Measurements from ENCODE around the gene SLC19A2.

The SLC19A2 gene

GRCh38 chr1:169474302-169474995 is 11.3 kb downstream of the SLC19A2 start:
- no peak for DNase-seq

GRCh38 chr1:169473347-169473746 is 12.4 kb downstream of the SLC19A2 start:
- DNase-seq = no peak

DNA sequence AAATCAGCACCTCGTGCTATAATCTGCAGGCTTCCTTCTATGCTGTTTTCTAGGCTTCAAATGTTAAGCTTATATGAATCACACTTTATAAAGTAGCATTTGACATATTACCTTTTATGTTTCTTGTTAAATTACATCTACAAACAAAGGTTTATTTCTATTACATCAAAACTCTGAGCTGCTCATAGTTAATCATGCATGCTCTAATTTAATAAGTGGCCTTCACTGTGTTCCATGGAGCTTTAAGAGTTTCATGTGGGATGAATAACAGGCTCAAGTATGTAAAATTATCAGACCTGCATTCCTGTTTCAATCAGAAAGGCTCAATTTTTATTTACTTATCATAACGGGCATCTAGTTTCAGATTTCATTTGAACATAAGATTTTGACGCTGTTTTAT is 13.0 kb downstream of the SLC19A2 start:
- DNase-seq = no peak

DNA sequence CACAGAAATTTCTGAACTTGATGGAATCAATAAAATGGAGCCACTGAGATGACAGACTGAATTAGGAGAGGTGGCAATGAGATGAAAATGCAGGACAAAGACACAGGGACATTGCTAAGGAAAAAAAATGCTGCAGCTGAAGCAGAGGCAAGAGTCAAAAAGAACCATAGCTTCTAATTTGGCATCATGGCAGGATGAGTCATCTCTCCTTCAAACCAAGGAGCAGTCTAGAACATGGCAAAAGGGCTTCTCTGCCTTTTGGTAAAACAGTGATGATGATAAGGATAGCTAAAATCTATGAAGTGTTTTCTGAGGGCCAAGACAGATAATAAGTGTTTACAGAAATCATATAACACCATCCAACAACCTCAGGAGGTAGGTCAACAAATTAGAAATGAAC is 16.8 kb downstream of the SLC19A2 start:
- DNase-seq = no peak

DNA sequence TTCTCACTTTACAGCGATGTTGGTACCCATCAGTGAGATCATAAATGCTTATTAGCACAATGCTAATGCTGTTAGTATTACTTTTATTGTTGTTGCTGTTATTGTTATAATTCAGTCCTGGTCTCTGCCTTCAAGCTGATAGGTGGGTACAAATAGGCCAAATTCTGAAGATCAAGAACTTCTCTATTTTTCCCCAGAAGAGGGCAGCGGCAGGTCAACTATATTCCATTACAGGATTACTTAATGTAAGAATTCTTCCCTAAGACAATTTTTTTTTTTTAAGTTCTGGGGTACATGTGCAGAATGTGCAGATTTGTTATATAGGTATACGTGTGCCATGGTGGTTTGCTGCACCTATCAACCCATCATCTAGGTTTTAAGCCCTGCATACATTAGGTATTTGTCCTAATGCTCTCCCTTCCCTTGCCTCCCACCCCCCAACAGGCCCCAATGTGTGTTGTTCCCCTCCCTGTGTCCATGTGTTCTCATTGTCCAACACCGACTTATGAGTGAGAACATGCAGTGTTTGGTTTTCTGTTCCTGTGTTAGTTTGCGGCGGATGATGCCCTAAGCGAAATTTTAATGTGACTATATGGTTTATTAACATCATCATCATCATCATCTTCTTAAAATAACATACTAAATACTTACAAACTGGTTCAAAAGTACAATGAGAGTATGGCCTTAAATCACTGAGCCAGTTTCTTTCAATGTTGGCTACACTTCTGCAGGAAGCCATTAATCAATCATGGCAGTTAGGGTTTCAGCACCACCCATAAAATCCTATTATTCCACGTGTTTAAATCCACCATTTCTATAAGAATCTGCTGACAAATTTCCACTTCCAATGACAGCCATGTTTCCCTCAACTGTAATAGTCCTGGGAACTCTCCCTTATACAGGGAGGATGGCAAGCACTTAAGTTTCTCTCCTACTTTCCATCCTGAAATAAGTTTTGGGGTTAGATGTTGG is 19.2 kb downstream of the SLC19A2 start:
- DNase-seq = peak; percentile 12

GRCh38 chr1:169465281-169465680 is 20.5 kb downstream of the SLC19A2 start:
- DNase-seq = no peak

GRCh38 chr1:169462385-169462784 is 23.4 kb downstream of the SLC19A2 start:
- DNase-seq = no peak

DNA sequence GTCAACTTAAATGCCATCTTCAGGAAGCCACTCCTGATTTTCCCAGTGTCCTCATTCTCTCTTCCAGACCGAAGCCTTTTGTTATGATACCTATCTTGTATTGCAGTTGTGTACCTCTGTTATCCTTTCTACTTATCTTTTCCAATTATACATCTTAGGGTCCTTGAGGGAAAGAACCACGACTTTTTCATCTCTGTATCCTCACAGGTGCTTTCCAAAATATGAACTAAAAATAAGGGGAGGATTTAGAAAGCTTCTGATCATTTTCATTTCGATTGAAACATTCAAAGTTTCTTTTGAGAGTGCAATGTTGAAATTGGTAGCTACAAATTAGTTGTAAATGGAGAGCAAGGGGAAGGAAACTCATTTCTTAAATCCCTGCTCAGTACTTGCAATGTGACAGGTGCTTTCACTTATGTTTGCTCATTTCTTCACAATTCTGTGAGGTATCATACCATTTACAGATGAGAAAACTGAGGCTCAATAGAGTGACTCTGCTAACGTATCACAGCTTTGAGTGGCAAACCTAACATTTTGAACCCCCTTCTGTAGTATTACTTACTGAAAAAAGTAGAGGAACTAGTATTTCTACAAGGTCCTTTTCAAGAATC is 24.2 kb downstream of the SLC19A2 start:
- DNase-seq = no peak

DNA sequence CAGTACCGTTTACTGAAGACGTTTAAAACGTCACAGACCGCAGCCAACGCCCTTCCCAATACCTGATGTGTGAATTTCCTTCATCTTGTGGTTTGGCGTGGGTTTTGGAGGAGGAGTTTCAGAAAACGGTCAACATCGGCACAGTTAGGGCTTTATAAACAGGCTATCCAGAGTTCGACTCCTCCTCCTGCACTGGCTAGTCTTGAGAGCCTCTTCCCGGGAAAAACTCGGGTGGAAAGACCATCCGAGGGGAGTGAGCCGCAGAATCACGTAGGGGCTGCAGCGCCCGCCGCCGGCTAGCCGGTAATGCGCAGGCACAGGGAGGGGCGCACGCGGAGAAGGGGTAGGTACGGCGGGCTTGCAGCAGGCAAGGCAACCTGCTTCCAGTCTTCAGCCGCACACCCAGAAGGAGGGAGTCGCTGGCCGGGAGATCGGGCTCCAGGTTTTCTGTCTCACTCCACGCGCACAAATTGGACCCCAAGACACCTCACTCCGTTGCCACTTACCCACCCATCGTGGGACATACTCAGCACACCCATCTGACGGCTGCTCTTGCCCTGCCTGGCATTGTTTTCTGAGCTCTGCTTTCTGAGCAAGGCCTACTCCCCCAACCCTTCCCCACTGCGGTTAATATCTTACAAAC is 25.4 kb downstream of the SLC19A2 start:
- no peak for DNase-seq

- no peak for DNase-seq
Observed at GRCh38 chr1:169457443-169457842, 28.3 kb downstream of the SLC19A2 start.

DNA sequence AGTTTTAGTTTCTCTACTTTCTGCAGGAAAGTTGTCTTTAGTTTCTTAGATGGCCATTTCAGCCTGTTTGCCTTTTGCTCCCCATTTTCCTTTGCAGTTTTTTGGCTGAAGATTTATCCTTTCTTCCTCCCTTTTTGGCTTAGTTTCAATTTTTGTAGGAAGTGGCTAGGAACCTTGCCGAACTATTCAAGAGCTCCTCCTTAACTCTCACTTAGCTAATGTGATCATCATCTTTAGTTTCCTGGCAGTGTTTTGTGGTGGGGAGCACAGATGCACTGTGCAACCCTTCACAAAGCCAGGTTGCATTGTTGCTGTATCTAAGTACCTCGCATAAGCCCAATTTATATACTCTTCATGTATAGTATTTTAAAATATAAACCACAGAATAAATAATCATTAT is 29.7 kb downstream of the SLC19A2 start:
- no peak for DNase-seq

DNA sequence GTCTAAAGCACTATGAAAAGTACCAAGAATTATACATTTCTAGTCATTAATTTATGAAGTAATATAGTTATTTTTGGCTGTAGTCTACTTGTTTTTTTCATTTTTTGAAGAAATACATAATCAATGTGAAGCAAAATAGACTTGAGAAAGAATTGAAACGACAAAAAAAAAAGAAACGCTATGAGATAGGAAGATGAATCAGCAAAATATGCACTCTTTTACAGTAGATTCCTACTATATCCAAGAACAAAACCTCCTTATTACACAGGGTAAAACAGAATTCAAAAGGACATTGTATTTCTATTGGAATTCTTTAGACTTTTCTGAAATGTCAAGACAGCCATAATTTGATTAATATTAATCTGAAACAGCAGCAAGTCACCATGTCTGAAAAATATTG is 32.8 kb downstream of the SLC19A2 start:
- DNase-seq = no peak

DNA sequence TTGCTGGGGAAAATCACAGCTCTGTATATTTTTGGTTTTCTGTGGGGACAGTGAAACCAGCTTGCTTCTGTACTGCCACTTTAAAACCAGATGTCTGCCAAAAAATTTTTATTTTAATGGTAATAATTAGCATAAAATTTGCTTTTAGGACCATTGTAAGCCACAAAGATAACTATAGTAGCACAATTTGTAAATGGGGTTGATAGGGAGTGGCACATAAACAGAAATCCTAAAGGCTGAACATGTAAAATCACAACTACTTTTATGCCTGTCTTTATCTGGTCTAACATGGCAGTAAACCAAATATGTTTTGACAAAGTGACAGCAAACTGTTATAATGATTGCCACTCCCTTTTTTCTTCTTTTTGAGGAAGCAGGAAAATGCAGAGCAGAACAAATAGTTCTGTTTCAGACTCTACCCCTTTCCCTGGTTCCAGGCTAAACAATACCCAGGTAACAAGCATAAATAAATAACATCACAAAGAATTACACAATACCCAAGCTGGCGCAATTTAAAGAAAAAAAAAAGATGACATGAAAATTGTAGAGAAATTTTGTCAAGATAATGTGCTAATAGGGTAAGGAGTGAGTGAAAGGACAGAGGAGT is 34.4 kb downstream of the SLC19A2 start:
- DNase-seq = no peak

- DNase-seq = no peak
Observed at GRCh38 chr1:169443923-169444322, 41.8 kb downstream of the SLC19A2 start.

GRCh38 chr1:169427081-169427641 is 58.6 kb downstream of the SLC19A2 start, which contains the start of gene CCDC181:
CCDC181 (minus strand) TSS chr1:169427474; CDS start chr1:169424927, 2,547 bp downstream.
- no peak for DNase-seq

GRCh38 chr1:169426174-169426705 is 59.5 kb downstream of the SLC19A2 start:
- DNase-seq = no peak

GRCh38 chr1:169421309-169421708 is 64.4 kb downstream of the SLC19A2 start:
- DNase-seq = no peak

GRCh38 chr1:169414952-169415351 is 70.8 kb downstream of the SLC19A2 start:
- no peak for DNase-seq

Data from COR-L47 (cell line).